MM.1S (cell line): ENCODE results near the gene ZCCHC7.
"Not testable (repeated sequence)": the region's sequence is repeated elsewhere in the genome, so short reads cannot be mapped to it uniquely, and the experiment has no call there.

ENCODE experiments used
- DNase-seq: peaks from one replicate; pipeline ENCODE4 v3.0.0-alpha.2; 2015
- H2AFZ ChIP-seq: fragments of 300-600 bp; sonication (generic); 2 replicates; pipeline ENCODE4 v1.6.0; 2016; ENCODE audit warnings: antibody characterized with exemption, low read length
- H3F3A ChIP-seq: fragments of 300-600 bp; sonication (generic); 2 replicates; pipeline ENCODE4 v1.6.1; 2016; ENCODE audit warnings: mild to moderate bottlenecking, antibody characterized with exemption, low read length, moderate library complexity, mixed read lengths; ENCODE audit not compliant: insufficient read depth
- H3K27ac ChIP-seq: fragments of 300-600 bp; sonication (generic); 2 replicates; pipeline ENCODE4 v1.5.1; 2016; ENCODE audit warnings: mild to moderate bottlenecking, low read length
- H3K27me3 ChIP-seq: fragments of 300-600 bp; sonication (generic); replicated peaks from 2 replicates; pipeline ENCODE4 v1.6.0; 2016; ENCODE audit warnings: low read length; ENCODE audit not compliant: insufficient read depth
- H3K36me3 ChIP-seq: fragments of 300-600 bp; sonication (generic); replicated peaks from 2 replicates; pipeline ENCODE4 v1.6.1; 2016; ENCODE audit warnings: mild to moderate bottlenecking, low read length, mixed read lengths; ENCODE audit not compliant: insufficient read depth
- H3K4me1 ChIP-seq: fragments of 300-600 bp; sonication (generic); 2 replicates; pipeline ENCODE4 v1.6.1; 2016; ENCODE audit warnings: low read length, mixed read lengths
- H3K4me2 ChIP-seq: fragments of 300-600 bp; sonication (generic); 2 replicates; pipeline ENCODE4 v1.6.0; 2016; ENCODE audit warnings: low read depth, low read length
- H3K4me3 ChIP-seq: fragments of 300-600 bp; sonication (generic); 2 replicates; pipeline ENCODE4 v1.5.1; 2016; ENCODE audit warnings: low read length, mixed read lengths
- H3K79me2 ChIP-seq: fragments of 300-600 bp; sonication (generic); 2 replicates; pipeline ENCODE4 v1.6.1; 2016; ENCODE audit warnings: mixed run types, low read length, mixed read lengths
- H3K9ac ChIP-seq: fragments of 300-600 bp; sonication (generic); 2 replicates; pipeline ENCODE4 v1.6.1; 2016; ENCODE audit warnings: low read length, mixed read lengths
- H3K9me2 ChIP-seq: fragments of 300-600 bp; sonication (generic); replicated peaks from 2 replicates; pipeline ENCODE4 v1.6.1; 2016; ENCODE audit warnings: mild to moderate bottlenecking, low read length, mixed read lengths; ENCODE audit not compliant: insufficient read depth
- H3K9me3 ChIP-seq: fragments of 300-600 bp; sonication (generic); replicated peaks from 2 replicates; pipeline ENCODE4 v1.6.1; 2016; ENCODE audit warnings: mild to moderate bottlenecking, low read length, mixed read lengths; ENCODE audit not compliant: insufficient read depth
- H4K20me1 ChIP-seq: fragments of 300-600 bp; sonication (generic); 2 replicates; pipeline ENCODE4 v1.6.1; 2016; ENCODE audit warnings: mild to moderate bottlenecking, low read length, moderate library complexity, mixed read lengths; ENCODE audit not compliant: insufficient read depth
- CTCF ChIP-seq: fragments of 300-600 bp; sonication (generic); IDR thresholded peaks from 2 replicates; pipeline ENCODE4 v1.5.1; 2016; ENCODE audit warnings: antibody characterized with exemption, low read length, mixed read lengths
- EZH2 ChIP-seq: fragments of 300-600 bp; sonication (generic); optimal IDR thresholded peaks from 2 replicates; pipeline ENCODE3; 2017; ENCODE audit warnings: low read depth, mild to moderate bottlenecking, antibody characterized with exemption, low read length, mixed read lengths
- EZH2phosphoT487 ChIP-seq: fragments of 300-600 bp; sonication (generic); IDR thresholded peaks from 2 replicates; pipeline ENCODE4 v1.6.1; 2018; ENCODE audit warnings: antibody characterized with exemption, low read length

Gene ZCCHC7

GRCh38 chr9:37395663-37396062, 275.3 kb downstream of the ZCCHC7 start:
- H3K4me1 ChIP-seq = peaks cover 8% of the 10 kb centered on the region; the same call in 1 of the 2 replicates
- H2AFZ ChIP-seq = no peak overlapping the region
- H3K27ac ChIP-seq = no peak overlapping the region
- no peaks in the 10 kb centered on the region for H3K9me3 ChIP-seq
- no peak overlapping the region for H3K4me2 ChIP-seq
- no peaks in the 10 kb centered on the region for H3K9me2 ChIP-seq
- H3K9ac ChIP-seq = no peak overlapping the region
- DNase-seq = no peak
- H4K20me1 ChIP-seq = no peaks in the 10 kb centered on the region
- no peaks in the 10 kb centered on the region for H3K27me3 ChIP-seq
- TF ChIP-seq EZH2 = no peak
- no peak for TF ChIP-seq CTCF
- TF ChIP-seq EZH2phosphoT487 = no peak
- H3F3A ChIP-seq = no peaks in the 10 kb centered on the region; the same call in 1 of the 2 replicates
- H3K79me2 ChIP-seq = no peaks in the 10 kb centered on the region
- no peak overlapping the region for H3K4me3 ChIP-seq
- H3K36me3 ChIP-seq = no peaks in the 10 kb centered on the region

- not testable (repeated sequence) for H4K20me1 ChIP-seq, H3K36me3 ChIP-seq, H3K27ac ChIP-seq, H3F3A ChIP-seq, H3K9ac ChIP-seq, H3K27me3 ChIP-seq, H3K4me1 ChIP-seq, H3K79me2 ChIP-seq, H3K4me2 ChIP-seq, DNase-seq, H3K9me2 ChIP-seq, H3K4me3 ChIP-seq, H3K9me3 ChIP-seq, H2AFZ ChIP-seq
Observed at GRCh38 chr9:37397948-37398347, 277.6 kb downstream of the ZCCHC7 start.

- no peak for TF ChIP-seq CTCF
- no peak for TF ChIP-seq EZH2phosphoT487
- no peak for TF ChIP-seq EZH2
Observed at GRCh38 chr9:37398464-37399025, 278.2 kb downstream of the ZCCHC7 start.

DNA sequence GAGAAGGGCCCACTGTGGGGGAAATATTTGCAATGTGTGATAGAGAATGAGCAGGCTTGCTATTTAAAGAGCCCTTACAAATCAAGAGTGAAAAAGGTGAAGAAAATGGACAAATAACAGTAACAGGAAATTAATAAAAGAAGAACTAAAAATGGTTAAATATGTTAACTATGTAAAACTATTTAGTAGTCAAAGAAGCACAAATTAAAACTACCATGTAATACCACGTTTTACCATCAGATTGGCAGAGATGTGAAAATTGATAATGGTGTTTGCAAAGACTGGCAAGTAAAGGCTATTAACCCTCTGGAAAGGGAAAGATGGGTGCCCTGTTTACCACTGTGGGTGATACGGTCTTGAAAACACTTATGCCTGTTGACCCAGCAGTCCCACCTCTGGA, 279.0 kb downstream of the ZCCHC7 start:
- Histone ChIP-seq H3K4me1 (no peaks in the 10 kb centered on the region), H3K9me2 (no peaks in the 10 kb centered on the region), H3K9me3 (no peaks in the 10 kb centered on the region), H3K27ac (no peak overlapping the region), H3K4me3 (no peak overlapping the region), H2AFZ (no peak overlapping the region), H3K9ac (no peak overlapping the region), H3K36me3 (no peaks in the 10 kb centered on the region), H3K27me3 (no peaks in the 10 kb centered on the region), H4K20me1 (no peaks in the 10 kb centered on the region), H3K4me2 (no peak overlapping the region), H3F3A (no peaks in the 10 kb centered on the region), H3K79me2 (no peaks in the 10 kb centered on the region)
- TF ChIP-seq CTCF = no peak
- no peak for TF ChIP-seq EZH2phosphoT487
- no peak for DNase-seq

More at GRCh38 chr9:37398464-37399025, 278.2 kb downstream of the ZCCHC7 start:
- Histone ChIP-seq H4K20me1 (no peaks in the 10 kb centered on the region), H3K4me1 (no peaks in the 10 kb centered on the region), H3F3A (no peaks in the 10 kb centered on the region), H3K79me2 (no peaks in the 10 kb centered on the region), H3K4me3 (no peak overlapping the region), H3K27me3 (no peaks in the 10 kb centered on the region), H3K27ac (no peak overlapping the region), H3K36me3 (no peaks in the 10 kb centered on the region), H3K9me2 (no peaks in the 10 kb centered on the region), H3K9me3 (no peaks in the 10 kb centered on the region), H2AFZ (no peak overlapping the region), H3K4me2 (no peak overlapping the region), H3K9ac (no peak overlapping the region)
- no peak for DNase-seq
